Skeletal muscle satellite cell (primary cell): ENCODE results near the gene DDO.

Experiments
- H3K27me3 ChIP-seq: 2 replicates; pipeline ENCODE4 v1.7.0; 2013; ENCODE audit warnings: low read length; ENCODE audit not compliant: control insufficient read depth, insufficient read depth
- H3K36me3 ChIP-seq: 2 replicates; pipeline ENCODE4 v1.7.0; 2013; ENCODE audit warnings: mild to moderate bottlenecking, control low read depth, low read length; ENCODE audit not compliant: insufficient read depth
- H3K4me1 ChIP-seq: 2 replicates; pipeline ENCODE4 v1.7.0; 2013; ENCODE audit warnings: low read length; ENCODE audit not compliant: control insufficient read depth, insufficient read depth
- H3K4me2 ChIP-seq: 2 replicates; pipeline ENCODE4 v1.7.0; 2013; ENCODE audit warnings: mild to moderate bottlenecking, low read length
- H3K4me3 ChIP-seq: 2 replicates; pipeline ENCODE4 v1.7.0; 2013; ENCODE audit warnings: low read length
- H3K9ac ChIP-seq: 2 replicates; pipeline ENCODE4 v1.7.0; 2013; ENCODE audit warnings: mild to moderate bottlenecking, low read depth, low read length, moderate library complexity
- H3K9me3 ChIP-seq: replicated peaks from 2 replicates; pipeline ENCODE4 v1.7.0; 2013; ENCODE audit warnings: mild to moderate bottlenecking, control low read depth, low read length

Gene DDO

GRCh38 chr6:110394409-110394808 lies 21.0 kb downstream of the DDO start:
- no peaks in the 10 kb centered on the region for H3K9me3 ChIP-seq
- H3K36me3 ChIP-seq = no peaks in the 10 kb centered on the region
- no peak overlapping the region for H3K4me3 ChIP-seq
- H3K4me1 ChIP-seq = peaks cover 10% of the 10 kb centered on the region
- H3K4me2 ChIP-seq = no peak overlapping the region
- H3K27me3 ChIP-seq = no peaks in the 10 kb centered on the region
- no peak overlapping the region for H3K9ac ChIP-seq

GRCh38 chr6:110392727-110393126 lies 22.6 kb downstream of the DDO start:
- no peaks in the 10 kb centered on the region for H3K9me3 ChIP-seq
- H3K4me2 ChIP-seq = no peak overlapping the region
- H3K4me3 ChIP-seq = no peak overlapping the region
- H3K36me3 ChIP-seq = no peaks in the 10 kb centered on the region
- H3K4me1 ChIP-seq = no peaks in the 10 kb centered on the region
- no peak overlapping the region for H3K9ac ChIP-seq
- H3K27me3 ChIP-seq = no peaks in the 10 kb centered on the region

- Histone ChIP-seq H3K9me3 (no peaks in the 10 kb centered on the region), H3K36me3 (no peaks in the 10 kb centered on the region), H3K4me3 (no peak overlapping the region), H3K9ac (no peak overlapping the region), H3K4me2 (no peak overlapping the region), H3K4me1 (no peaks in the 10 kb centered on the region), H3K27me3 (peaks cover 7% of the 10 kb centered on the region)
Measured at GRCh38 chr6:110390404-110390803, 25.0 kb downstream of the DDO start.

- no peak overlapping the region for H3K9ac ChIP-seq
Measured at GRCh38 chr6:110389689-110390382, 25.5 kb downstream of the DDO start.

GRCh38 chr6:110387986-110388385 lies 27.4 kb downstream of the DDO start:
- Histone ChIP-seq H3K9me3 (no peaks in the 10 kb centered on the region), H3K4me1 (no peaks in the 10 kb centered on the region), H3K9ac (no peak overlapping the region), H3K27me3 (peaks cover 7% of the 10 kb centered on the region), H3K4me2 (no peak overlapping the region), H3K4me3 (no peak overlapping the region), H3K36me3 (no peaks in the 10 kb centered on the region)

More at GRCh38 chr6:110389689-110390382, 25.5 kb downstream of the DDO start:
- Histone ChIP-seq H3K9me3 (no peaks in the 10 kb centered on the region), H3K36me3 (no peaks in the 10 kb centered on the region), H3K27me3 (peaks cover 7% of the 10 kb centered on the region), H3K4me1 (no peaks in the 10 kb centered on the region), H3K4me3 (no peak overlapping the region), H3K4me2 (no peak overlapping the region)

- Histone ChIP-seq H3K9me3 (no peaks in the 10 kb centered on the region), H3K4me2 (no peak overlapping the region), H3K27me3 (peaks cover 7% of the 10 kb centered on the region)
Measured at GRCh38 chr6:110385458-110385863, 29.9 kb downstream of the DDO start.

GRCh38 chr6:110378552-110378951 lies 36.8 kb downstream of the DDO start:
- H3K36me3 ChIP-seq = no peaks in the 10 kb centered on the region
- H3K4me3 ChIP-seq = no peak overlapping the region
- no peaks in the 10 kb centered on the region for H3K4me1 ChIP-seq
- H3K27me3 ChIP-seq = peaks cover 20% of the 10 kb centered on the region
- H3K9ac ChIP-seq = no peak overlapping the region
- no peaks in the 10 kb centered on the region for H3K9me3 ChIP-seq
- H3K4me2 ChIP-seq = no peak overlapping the region

More at GRCh38 chr6:110385458-110385863, 29.9 kb downstream of the DDO start:
- Histone ChIP-seq H3K4me3 (no peak overlapping the region), H3K4me1 (no peaks in the 10 kb centered on the region), H3K9ac (no peak overlapping the region), H3K36me3 (no peaks in the 10 kb centered on the region)

- peaks cover 83% of the 10 kb centered on the region for H3K27me3 ChIP-seq
- no peak overlapping the region for H3K9ac ChIP-seq
Measured at GRCh38 chr6:110369066-110369465, 46.3 kb downstream of the DDO start.

GRCh38 chr6:110368284-110368683 lies 47.1 kb downstream of the DDO start:
- Histone ChIP-seq H3K9me3 (no peaks in the 10 kb centered on the region), H3K4me2 (no peak overlapping the region), H3K27me3 (peaks cover 84% of the 10 kb centered on the region), H3K4me1 (no peaks in the 10 kb centered on the region), H3K9ac (no peak overlapping the region), H3K4me3 (no peak overlapping the region), H3K36me3 (no peaks in the 10 kb centered on the region)

More at GRCh38 chr6:110369066-110369465, 46.3 kb downstream of the DDO start:
- Histone ChIP-seq H3K9me3 (no peaks in the 10 kb centered on the region), H3K4me1 (no peaks in the 10 kb centered on the region), H3K36me3 (no peaks in the 10 kb centered on the region), H3K4me3 (no peak overlapping the region), H3K4me2 (no peak overlapping the region)

- H3K9me3 ChIP-seq = no peaks in the 10 kb centered on the region
- H3K4me3 ChIP-seq = no peak overlapping the region
- no peaks in the 10 kb centered on the region for H3K36me3 ChIP-seq
- H3K4me2 ChIP-seq = no peak overlapping the region
- no peak overlapping the region for H3K9ac ChIP-seq
- no peaks in the 10 kb centered on the region for H3K4me1 ChIP-seq
- peaks cover 87% of the 10 kb centered on the region for H3K27me3 ChIP-seq
Measured at GRCh38 chr6:110367825-110368224, 47.5 kb downstream of the DDO start.

- Histone ChIP-seq H3K9me3 (no peaks in the 10 kb centered on the region), H3K9ac (no peak overlapping the region), H3K4me2 (no peak overlapping the region), H3K36me3 (no peaks in the 10 kb centered on the region), H3K4me3 (no peak overlapping the region), H3K27me3 (peaks cover 95% of the 10 kb centered on the region), H3K4me1 (no peaks in the 10 kb centered on the region)
Measured at GRCh38 chr6:110366975-110367374, 48.4 kb downstream of the DDO start.

GRCh38 chr6:110366256-110366655 lies 49.1 kb downstream of the DDO start:
- Histone ChIP-seq H3K9me3 (no peaks in the 10 kb centered on the region), H3K36me3 (no peaks in the 10 kb centered on the region), H3K9ac (no peak overlapping the region), H3K4me2 (no peak overlapping the region), H3K4me1 (no peaks in the 10 kb centered on the region), H3K27me3 (peaks cover 95% of the 10 kb centered on the region), H3K4me3 (no peak overlapping the region)
